Peyer's patch (tissue), 4 donors: ENCODE measurements around the gene CSPG4.

Source experiments
- POLR2A ChIP-seq, 2 donors: fragments of 450-650 bp; IDR thresholded peaks; one replicate each; pipeline ENCODE4 v1.5.1; 2017; ENCODE audit warnings: antibody characterized with exemption in 2 of 2, mild to moderate bottlenecking in 2 of 2, moderate library complexity in 2 of 2
- TF ChIP-seq, protein P1 (sequence below), 6 experiments: fragments of 450-650 bp in 4 of 6; fragments of 200-600 bp in 2 of 6; sonication (generic) in 1 of 6; IDR thresholded peaks; one replicate each; pipeline ENCODE4 v1.5.1; 2017 to 2019; ENCODE audit warnings: antibody characterized with exemption in 6 of 6, mild to moderate bottlenecking in 3 of 6, moderate library complexity in 1 of 6

DNA sequence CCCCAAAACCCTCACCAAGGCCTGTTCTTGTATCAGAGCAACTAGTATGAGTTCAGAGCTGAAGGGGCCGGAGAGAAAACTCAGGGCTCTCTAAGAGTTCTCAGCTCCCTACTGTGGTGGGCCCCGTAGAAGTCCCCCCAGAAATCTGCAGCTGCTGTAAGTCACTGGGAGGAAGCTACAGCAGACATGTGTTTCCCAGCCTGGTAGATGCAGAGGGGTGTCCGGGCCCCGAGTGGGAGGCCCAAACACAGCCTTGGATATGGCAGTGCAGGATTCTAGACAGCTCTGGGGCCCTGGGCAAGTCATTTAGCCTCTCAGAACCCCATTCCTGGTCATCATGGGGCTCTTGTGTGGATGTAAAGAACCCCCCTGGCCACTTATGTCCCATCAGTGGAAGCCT, 39.2 kb upstream of the CSPG4 start:
- TF ChIP-seq, protein P1, sequence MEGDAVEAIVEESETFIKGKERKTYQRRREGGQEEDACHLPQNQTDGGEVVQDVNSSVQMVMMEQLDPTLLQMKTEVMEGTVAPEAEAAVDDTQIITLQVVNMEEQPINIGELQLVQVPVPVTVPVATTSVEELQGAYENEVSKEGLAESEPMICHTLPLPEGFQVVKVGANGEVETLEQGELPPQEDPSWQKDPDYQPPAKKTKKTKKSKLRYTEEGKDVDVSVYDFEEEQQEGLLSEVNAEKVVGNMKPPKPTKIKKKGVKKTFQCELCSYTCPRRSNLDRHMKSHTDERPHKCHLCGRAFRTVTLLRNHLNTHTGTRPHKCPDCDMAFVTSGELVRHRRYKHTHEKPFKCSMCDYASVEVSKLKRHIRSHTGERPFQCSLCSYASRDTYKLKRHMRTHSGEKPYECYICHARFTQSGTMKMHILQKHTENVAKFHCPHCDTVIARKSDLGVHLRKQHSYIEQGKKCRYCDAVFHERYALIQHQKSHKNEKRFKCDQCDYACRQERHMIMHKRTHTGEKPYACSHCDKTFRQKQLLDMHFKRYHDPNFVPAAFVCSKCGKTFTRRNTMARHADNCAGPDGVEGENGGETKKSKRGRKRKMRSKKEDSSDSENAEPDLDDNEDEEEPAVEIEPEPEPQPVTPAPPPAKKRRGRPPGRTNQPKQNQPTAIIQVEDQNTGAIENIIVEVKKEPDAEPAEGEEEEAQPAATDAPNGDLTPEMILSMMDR (IDR thresholded peaks at IDR 0.05), result no peak
- TF ChIP-seq POLR2A (IDR thresholded peaks at IDR 0.05), result no peak
